Neuron (in vitro differentiated cells): ENCODE measurements around the gene TEPSIN.

Source experiments
- H2AFZ ChIP-seq: one replicate; pipeline ENCODE4 v1.6.1; 2013; ENCODE audit warnings: low read depth, mild to moderate bottlenecking, inconsistent platforms, low read length, moderate library complexity
- H3K27me3 ChIP-seq: one replicate; pipeline ENCODE4 v1.6.1; 2013; ENCODE audit warnings: low read length; ENCODE audit not compliant: insufficient read depth
- H3K36me3 ChIP-seq: one replicate; pipeline ENCODE4 v1.6.1; 2013; ENCODE audit warnings: low read length; ENCODE audit not compliant: insufficient read depth
- H3K4me1 ChIP-seq: one replicate; pipeline ENCODE4 v1.6.1; 2013; ENCODE audit warnings: low read length; ENCODE audit not compliant: insufficient read depth
- H3K4me3 ChIP-seq: 2 replicates; pipeline ENCODE4 v1.5.1; 2013; ENCODE audit warnings: mild to moderate bottlenecking, low read length, moderate library complexity
- H3K9me3 ChIP-seq: one replicate; pipeline ENCODE4 v1.6.1; 2013; ENCODE audit warnings: low read length

The TEPSIN gene

DNA sequence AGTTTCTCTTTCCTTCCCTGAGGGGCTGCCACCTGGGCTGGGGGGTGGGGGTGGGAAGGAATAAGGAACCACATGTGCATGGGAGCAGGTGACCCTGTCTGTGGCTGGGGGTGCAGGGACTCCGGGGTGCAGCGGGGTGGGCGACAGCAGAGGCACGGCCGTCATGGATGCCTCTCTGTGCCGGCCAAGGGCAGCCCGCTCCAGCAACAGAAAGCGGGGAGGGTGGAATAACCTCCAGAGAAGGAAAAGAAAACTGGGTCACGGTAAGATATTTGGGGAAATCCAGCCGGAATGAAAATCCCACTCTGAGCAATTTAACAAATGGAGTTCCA is 4.4 kb upstream of the TEPSIN start:
- no peaks in the 10 kb centered on the region for H3K27me3 ChIP-seq
- peaks cover 12% of the 10 kb centered on the region for H3K4me1 ChIP-seq
- H2AFZ ChIP-seq, result no peak overlapping the region
- H3K36me3 ChIP-seq, result peaks cover 10% of the 10 kb centered on the region
- no peaks in the 10 kb centered on the region for H3K9me3 ChIP-seq
- no peak overlapping the region for H3K4me3 ChIP-seq

- H3K36me3 ChIP-seq, result peaks cover 10% of the 10 kb centered on the region
- H3K4me3 ChIP-seq, result no peak overlapping the region
- peaks cover 18% of the 10 kb centered on the region for H3K4me1 ChIP-seq
- H3K27me3 ChIP-seq, result no peaks in the 10 kb centered on the region
- H2AFZ ChIP-seq, result no peak overlapping the region
- no peaks in the 10 kb centered on the region for H3K9me3 ChIP-seq
Measured at GRCh38 chr17:81242421-81243332, 3.8 kb upstream of the TEPSIN start.

- no peak overlapping the region for H3K4me3 ChIP-seq
- H3K27me3 ChIP-seq, result no peaks in the 10 kb centered on the region
- peaks cover 10% of the 10 kb centered on the region for H3K36me3 ChIP-seq
- H2AFZ ChIP-seq, result no peak overlapping the region
- peaks cover 22% of the 10 kb centered on the region for H3K4me1 ChIP-seq
- H3K9me3 ChIP-seq, result no peaks in the 10 kb centered on the region
Measured at GRCh38 chr17:81241648-81242420, 3.0 kb upstream of the TEPSIN start.

DNA sequence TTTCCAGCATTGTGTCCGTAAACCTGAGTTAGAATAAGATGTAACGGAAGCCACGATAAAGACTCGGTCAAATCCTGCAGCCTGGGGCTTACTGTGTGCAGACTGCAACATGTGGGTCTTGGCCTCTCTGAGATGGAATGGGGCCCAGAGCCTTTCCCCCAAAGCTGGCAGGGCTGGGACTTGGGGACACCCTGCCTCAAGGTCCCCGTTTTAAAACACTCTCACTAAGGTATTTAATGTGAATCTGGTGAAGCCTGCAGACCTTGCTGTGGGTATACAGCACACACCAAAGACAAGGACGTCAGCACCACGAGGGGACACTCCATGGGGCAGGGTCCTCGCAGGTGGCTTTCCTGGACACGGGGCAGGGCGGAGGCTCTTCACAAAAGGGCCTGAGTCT is 2.3 kb upstream of the TEPSIN start:
- Histone ChIP-seq H3K9me3 (no peaks in the 10 kb centered on the region), H3K27me3 (no peaks in the 10 kb centered on the region), H2AFZ (no peak overlapping the region), H3K4me3 (no peak overlapping the region), H3K4me1 (peaks cover 22% of the 10 kb centered on the region), H3K36me3 (peaks cover 10% of the 10 kb centered on the region)

DNA sequence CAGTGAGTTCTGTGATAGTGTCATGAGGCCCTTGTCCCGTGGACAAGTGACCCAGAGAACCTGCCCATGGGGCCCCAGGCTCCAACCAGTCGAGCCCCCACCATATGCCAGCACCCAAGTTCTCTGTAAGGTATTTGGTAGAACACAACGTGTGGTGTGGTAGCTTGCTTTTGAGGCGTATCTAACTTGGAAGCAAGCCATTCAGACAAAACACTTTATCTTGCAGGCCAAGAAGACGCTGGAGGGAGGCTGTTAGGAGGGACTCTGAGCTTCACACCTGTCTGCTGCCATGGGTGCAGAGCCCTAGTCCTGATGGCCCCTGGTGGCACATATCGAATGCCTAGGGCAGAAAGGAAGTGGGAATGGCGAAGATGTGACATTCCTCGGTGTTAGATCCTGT is 1.9 kb upstream of the TEPSIN start:
- no peak overlapping the region for H3K4me3 ChIP-seq
- H3K36me3 ChIP-seq, result peaks cover 10% of the 10 kb centered on the region
- peaks cover 22% of the 10 kb centered on the region for H3K4me1 ChIP-seq
- no peak overlapping the region for H2AFZ ChIP-seq
- H3K27me3 ChIP-seq, result no peaks in the 10 kb centered on the region
- H3K9me3 ChIP-seq, result no peaks in the 10 kb centered on the region

- Histone ChIP-seq H3K9me3 (no peaks in the 10 kb centered on the region), H2AFZ (no peak overlapping the region), H3K4me1 (peaks cover 22% of the 10 kb centered on the region), H3K27me3 (no peaks in the 10 kb centered on the region), H3K4me3 (peak overlapping the region; percentile 90), H3K36me3 (peaks cover 10% of the 10 kb centered on the region)
Measured at GRCh38 chr17:81239714-81240555, 1.1 kb upstream of the TEPSIN start.

DNA sequence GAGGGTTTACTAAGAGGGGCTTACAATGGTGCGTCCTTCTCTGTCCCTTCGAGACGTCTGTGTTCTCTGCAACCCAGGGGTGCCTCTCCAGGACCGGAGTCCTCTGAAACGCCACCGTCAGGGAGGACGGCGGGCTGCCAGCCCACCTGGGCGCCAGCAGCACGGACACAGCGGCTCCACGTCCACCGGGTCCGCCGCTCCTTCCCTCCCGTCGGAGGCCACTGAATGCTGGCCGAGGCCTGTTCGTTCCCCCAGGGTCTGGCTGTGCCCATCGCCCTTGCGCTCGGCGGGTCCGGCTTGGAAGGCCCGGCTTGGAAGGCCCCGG is 403 bp downstream of the TEPSIN start:
- Histone ChIP-seq H3K27me3 (no peaks in the 10 kb centered on the region), H3K9me3 (no peaks in the 10 kb centered on the region), H3K4me1 (peaks cover 22% of the 10 kb centered on the region), H2AFZ (peak overlapping the region; percentile 33), H3K4me3 (peak overlapping the region; percentile 90), H3K36me3 (peaks cover 10% of the 10 kb centered on the region)

GRCh38 chr17:81237591-81238489 is 1.0 kb downstream of the TEPSIN start:
- Histone ChIP-seq H2AFZ (no peak overlapping the region), H3K36me3 (peaks cover 10% of the 10 kb centered on the region), H3K9me3 (no peaks in the 10 kb centered on the region)

DNA sequence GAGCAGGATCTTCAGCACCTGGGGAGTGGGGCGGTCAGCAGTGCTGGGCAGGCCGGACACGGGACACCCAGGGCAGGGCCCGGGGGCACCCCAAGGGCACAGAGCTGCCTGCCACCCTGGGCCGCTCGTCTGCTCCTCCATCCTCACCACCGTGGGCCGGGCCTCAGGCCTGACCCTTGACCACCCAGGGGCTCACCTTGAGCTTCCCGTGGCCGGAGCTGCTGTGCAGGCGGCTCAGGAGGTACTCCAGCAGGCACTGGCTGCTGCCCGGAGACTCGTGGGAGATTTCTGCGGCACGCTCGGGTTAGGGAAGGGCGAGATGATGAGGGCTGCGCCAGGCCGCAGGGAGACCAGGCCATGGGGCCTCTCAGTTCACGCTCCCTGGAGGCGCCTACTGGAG is 2.1 kb downstream of the TEPSIN start:
- H2AFZ ChIP-seq, result no peak overlapping the region
- H3K27me3 ChIP-seq, result no peaks in the 10 kb centered on the region
- H3K4me3 ChIP-seq, result no peak overlapping the region
- peaks cover 12% of the 10 kb centered on the region for H3K36me3 ChIP-seq
- peaks cover 22% of the 10 kb centered on the region for H3K4me1 ChIP-seq
- no peaks in the 10 kb centered on the region for H3K9me3 ChIP-seq

More at GRCh38 chr17:81237591-81238489, 1.0 kb downstream of the TEPSIN start:
- Histone ChIP-seq H3K4me3 (peak overlapping the region; percentile 90), H3K27me3 (no peaks in the 10 kb centered on the region), H3K4me1 (peaks cover 22% of the 10 kb centered on the region)

- Histone ChIP-seq H3K4me3 (no peak overlapping the region), H3K36me3 (peaks cover 14% of the 10 kb centered on the region), H2AFZ (no peak overlapping the region), H3K27me3 (no peaks in the 10 kb centered on the region), H3K4me1 (peaks cover 22% of the 10 kb centered on the region), H3K9me3 (no peaks in the 10 kb centered on the region)
Measured at GRCh38 chr17:81235822-81236740, 2.8 kb downstream of the TEPSIN start.

DNA sequence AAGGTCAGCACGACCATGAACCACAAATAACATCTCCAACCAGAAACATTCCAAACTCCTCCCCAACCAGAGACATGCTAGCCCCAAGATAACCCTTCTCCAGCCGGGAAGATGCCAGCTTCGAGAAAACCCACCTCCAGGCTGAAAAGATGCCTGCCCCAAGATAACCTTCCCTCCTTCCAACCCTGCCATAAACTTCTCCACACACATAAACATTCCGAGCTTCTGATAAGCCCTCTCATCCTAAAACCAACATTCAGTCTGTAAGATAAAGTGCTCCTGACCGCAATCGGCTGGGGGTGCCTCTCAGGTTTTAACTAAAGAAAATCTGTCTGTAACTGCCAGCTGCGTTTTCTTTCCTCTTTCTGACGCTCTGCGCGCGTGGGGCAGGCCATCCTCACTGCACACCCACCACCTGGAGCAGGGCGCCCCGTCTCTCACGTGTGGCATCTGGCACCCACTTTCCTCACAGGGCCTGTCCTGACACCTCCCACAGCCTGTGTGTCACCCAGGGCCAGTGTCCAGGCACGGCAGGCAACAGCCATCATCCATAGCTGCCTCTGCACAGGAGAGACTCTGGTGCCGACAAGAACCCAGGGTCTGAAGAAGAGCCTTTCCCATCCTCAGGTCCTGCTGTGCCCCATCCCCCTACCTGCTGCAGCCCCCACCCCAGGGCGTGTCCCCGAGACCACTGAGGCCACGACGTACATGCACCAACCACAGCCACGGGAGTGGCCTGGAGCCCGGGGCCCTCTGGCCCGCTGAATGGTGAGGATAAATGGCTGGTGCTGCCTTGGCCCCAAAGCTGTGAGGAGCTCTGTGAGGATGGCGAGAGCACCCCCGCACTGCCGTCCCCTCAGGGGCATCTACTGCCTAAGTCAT is 3.7 kb downstream of the TEPSIN start:
- Histone ChIP-seq H3K4me3 (no peak overlapping the region), H2AFZ (no peak overlapping the region), H3K9me3 (no peaks in the 10 kb centered on the region), H3K4me1 (peaks cover 15% of the 10 kb centered on the region), H3K27me3 (no peaks in the 10 kb centered on the region), H3K36me3 (peaks cover 20% of the 10 kb centered on the region)
